NCI-H2196 treated with DMSO at 0.1 percent for 48 hours (cell line): ENCODE measurements around the gene CTR9.
"Not testable (repeated sequence)": the region's sequence is repeated elsewhere in the genome, so short reads cannot be mapped to it uniquely, and the experiment has no call there.

ENCODE experiments used
- DNase-seq: peaks from one replicate; lab custom pipeline; 2025; ENCODE audit not compliant: unreplicated experiment; lab: John Stamatoyannopoulos, UW

CTR9 gene

DNA sequence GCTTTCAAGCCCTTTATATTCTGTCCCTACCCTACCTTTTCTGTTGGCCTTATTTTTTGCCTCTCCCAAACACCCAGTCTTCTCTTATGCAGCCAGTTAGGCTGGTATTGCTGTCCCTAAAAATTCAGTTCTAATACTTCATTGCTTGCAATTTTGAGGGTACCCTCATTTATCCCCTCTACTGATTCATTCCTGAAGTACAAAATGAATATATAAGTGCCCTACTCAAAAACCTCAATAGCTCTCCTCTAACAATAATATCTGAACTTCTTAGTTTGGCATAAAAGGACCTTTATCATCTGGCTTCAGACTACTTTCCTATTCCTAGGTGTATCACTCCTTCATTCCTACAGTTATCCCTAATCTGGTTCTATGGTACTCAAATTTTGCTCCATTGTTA lies 62.9 kb downstream of the CTR9 start:
- DNase-seq = no peak

DNA sequence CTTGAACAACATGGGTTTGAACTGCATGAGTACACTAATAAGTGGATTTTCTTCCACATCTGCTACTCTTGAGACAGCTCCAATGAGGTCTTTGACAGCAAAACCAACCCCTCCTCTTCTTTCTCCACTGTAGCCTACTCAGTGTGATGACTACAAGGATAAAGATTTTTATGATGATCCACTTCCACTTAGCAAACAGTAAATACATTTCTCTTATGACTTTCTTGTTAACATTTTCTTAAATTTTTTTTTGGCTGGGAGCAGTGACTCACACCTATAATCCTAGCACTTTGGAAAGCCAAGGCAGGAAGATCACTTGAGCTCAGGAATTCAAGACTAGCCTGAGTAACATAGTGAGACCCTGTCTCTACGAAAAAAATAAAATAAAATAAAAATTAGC lies 67.5 kb downstream of the CTR9 start:
- DNase-seq = no peak

DNA sequence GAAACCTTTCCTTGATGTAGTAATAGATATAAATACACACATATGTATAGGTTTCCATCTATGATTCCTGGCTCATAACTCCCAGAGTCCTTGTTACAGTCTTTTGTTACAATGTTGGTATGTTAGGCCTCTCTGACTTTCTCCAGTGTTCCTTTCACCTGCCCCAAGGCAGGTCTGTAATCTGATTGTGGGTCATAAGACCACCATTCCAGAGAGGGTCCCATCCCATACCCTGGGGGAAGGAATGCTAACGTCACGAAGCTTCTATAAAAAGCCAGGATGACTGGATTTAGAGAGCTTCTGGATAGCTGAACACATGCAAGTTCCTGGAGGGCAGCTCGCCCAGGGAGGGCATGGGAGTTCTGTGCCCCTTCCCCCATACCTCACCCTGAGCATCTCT lies 71.4 kb downstream of the CTR9 start:
- DNase-seq = not testable (repeated sequence)

DNA sequence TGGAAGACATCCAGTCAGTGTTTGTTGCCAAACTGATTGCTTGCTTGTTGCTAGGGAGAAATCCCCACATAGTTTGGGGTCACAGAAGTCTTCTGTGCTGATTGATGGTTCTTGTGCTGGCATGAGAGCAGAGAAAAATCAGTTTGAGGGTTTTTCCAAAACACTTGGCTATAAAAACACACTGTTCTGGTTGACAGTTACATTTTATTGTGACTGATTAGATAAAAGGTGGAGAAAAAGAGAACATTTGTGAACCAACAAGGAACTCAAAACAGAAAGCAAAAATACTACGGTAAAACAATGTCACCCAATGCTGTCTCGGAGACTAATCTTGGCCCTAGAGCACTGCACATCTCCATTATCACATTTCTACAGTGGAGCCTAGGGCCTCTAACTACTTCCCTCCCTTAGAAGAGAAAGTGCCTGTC lies 72.1 kb downstream of the CTR9 start:
- DNase-seq = no peak

DNA sequence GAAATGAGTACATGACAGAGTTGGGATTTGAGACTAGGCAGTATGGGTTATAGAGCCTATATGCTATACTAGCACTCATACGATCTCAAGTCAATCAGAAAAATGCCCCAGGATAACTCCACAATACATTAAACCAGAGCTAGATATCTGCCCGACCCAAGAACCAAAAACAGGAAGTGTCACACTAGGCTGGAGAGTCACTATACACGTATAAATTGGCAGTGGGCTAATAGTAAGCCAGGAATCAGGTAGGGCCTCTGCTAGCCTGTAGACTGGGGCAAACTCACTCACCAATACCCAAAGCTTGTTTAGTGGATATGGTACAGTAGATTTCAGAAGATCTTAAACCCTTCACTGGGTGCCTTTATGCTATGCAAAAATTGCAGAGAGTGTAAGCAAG lies 73.8 kb downstream of the CTR9 start:
- no peak for DNase-seq

DNA sequence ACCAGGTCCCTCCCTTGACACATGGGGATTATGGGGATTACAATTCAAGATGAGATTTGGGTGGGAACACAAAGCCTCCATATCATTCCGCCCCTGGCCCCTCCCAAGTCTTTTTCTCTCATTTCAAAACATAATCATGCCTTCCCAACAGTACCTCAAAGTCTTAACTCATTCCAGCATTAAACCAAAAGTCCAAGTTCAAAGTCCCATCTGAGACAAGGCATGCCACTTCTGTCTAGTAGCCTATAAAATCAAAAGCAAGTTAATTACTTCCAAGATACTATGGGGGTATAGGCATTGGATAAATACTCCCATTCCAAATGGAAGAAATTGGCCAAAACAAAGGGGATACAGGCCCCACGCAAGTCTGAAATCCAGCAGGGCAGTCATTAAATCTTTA lies 77.4 kb downstream of the CTR9 start:
- no peak for DNase-seq

DNA sequence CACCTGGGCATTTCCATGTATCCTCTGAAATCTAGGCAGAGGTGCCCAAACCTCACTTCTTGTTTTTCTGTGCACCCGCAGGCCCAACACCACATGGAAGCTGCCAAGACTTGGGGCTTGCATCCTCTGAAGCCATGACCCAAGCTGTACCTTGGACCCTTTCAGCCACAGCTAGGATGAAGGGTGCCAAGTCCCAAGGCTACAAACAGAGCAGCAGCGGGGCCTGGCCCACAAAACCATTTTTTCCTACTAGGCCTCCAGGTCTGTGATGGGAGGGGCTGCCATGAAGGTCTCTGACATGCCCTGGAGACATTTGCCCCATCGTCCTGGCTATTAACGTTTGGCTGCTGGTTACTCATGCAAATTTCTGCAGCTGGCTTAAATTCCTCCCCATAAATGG lies 78.1 kb downstream of the CTR9 start:
- no peak for DNase-seq
